Fibroblast of the aortic adventitia (primary cell): ENCODE data around the gene REL. TPM values are rescaled to one million over a fixed set of nuclear protein-coding genes. Genes with fewer than 3 reads are reported as not detected.
"Not testable (repeated sequence)": the region's sequence is repeated elsewhere in the genome, so short reads cannot be mapped to it uniquely, and the experiment has no call there.

Experiments
- DNase-seq: peaks from one replicate; pipeline ENCODE4 v3.0.0-alpha.2; 2010; ENCODE audit warnings: low read depth
- H3K4me3 ChIP-seq: 2 replicates; pipeline ENCODE4 v1.5.1; 2011; ENCODE audit warnings: low read depth, mild to moderate bottlenecking, control low read depth, low read length, moderate library complexity
- total RNA-seq: library from RNA; depleted of rRNA; stranded (reverse); fragments of >200 nt; gene quantifications from 2 replicates; pipeline ENCODE4 v1.2.3, GENCODE V29; 2012; ENCODE audit warnings: low replicate concordance
- TF ChIP-seq, protein P1 (sequence below): IDR thresholded peaks from 2 replicates; pipeline ENCODE4 v1.5.1; 2011; ENCODE audit warnings: mild to moderate bottlenecking, low read length, control low read depth, inconsistent platforms; ENCODE audit not compliant: insufficient read depth

REL gene
- total RNA-seq, 1 donor, result 7.4 TPM

DNA sequence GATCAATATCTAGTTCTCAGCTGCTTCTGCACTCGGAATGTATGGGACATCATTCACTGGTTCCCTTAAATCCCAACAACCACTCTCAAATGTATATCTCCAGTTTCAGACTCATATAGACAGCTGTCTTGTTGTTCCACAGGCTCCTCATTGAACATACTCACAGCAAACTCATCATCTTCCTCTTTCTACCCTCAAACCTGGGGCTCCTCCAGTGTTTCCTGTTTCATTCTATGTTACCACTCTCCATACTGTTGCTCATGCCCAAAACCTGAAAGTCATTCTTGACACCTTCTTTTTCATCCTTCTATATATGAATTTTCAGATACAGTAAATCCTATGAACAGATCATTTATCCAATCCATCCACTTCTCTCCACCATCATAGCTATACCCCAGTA, 18.7 kb upstream of the REL start:
- no peak overlapping the region for H3K4me3 ChIP-seq
- TF ChIP-seq, protein P1, sequence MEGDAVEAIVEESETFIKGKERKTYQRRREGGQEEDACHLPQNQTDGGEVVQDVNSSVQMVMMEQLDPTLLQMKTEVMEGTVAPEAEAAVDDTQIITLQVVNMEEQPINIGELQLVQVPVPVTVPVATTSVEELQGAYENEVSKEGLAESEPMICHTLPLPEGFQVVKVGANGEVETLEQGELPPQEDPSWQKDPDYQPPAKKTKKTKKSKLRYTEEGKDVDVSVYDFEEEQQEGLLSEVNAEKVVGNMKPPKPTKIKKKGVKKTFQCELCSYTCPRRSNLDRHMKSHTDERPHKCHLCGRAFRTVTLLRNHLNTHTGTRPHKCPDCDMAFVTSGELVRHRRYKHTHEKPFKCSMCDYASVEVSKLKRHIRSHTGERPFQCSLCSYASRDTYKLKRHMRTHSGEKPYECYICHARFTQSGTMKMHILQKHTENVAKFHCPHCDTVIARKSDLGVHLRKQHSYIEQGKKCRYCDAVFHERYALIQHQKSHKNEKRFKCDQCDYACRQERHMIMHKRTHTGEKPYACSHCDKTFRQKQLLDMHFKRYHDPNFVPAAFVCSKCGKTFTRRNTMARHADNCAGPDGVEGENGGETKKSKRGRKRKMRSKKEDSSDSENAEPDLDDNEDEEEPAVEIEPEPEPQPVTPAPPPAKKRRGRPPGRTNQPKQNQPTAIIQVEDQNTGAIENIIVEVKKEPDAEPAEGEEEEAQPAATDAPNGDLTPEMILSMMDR, result no peak
- no peak for DNase-seq

DNA sequence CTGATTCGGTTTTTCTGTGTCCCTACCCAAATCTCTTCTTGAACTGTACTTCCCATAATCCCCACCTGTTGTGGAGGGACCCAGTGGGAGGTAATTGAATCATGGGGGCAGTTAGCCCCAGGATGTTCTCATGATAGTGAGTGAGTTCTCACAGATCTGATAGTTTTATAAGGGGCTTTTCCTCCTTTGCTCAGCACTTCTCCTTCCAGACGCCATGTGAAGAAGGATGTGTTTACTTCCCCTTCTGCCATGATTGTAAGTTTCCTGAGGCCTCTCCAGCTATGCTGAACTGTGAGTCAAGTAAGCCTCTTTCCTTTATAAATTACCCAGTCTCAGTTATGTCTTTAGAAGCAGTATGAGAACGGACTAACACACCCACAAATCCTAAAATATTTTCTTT, 16.0 kb upstream of the REL start:
- DNase-seq, H3K4me3 ChIP-seq: not testable (repeated sequence)

DNA sequence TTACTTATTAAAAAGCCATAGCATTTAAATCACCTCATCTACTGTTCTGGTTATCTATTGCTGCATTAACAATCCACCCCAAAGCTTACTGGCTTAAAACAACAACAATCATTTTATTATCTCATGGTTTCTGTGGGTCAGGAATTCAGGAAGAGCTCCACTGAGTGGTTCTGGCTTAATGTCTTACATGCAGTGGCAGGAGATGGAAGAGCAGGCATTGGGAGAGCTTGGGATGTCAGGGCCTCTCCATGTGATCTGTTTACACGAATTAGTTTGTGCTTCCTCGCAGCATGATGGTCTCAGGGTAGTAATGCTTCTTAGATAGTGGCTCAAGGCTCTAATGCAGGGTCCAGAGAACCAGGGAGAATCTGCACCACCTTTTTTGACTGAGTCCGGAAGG, 14.4 kb upstream of the REL start:
- TF ChIP-seq, protein P1, result no peak
- no peak for DNase-seq
- H3K4me3 ChIP-seq, result no peak overlapping the region

DNA sequence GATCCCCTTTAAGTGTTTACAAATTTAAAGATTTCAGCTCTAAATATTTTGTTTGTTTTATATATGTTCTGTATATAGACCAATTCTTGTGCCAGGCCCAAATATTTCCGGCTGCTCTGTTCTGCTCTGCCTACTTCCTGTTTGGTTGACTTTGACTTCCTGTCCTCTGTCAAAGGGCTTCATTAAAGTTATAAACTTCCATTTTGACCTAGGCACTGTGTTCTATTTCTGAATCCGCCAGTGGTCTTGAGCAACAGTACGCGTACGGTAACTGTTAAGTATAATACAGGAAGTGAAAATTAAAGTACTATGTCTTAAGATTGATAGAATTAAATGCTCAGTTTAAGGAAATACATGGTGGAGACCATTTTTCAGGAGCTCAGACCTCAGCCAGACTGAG, 13.5 kb upstream of the REL start:
- TF ChIP-seq, protein P1, result no peak
- no peak overlapping the region for H3K4me3 ChIP-seq
- DNase-seq, result no peak

DNA sequence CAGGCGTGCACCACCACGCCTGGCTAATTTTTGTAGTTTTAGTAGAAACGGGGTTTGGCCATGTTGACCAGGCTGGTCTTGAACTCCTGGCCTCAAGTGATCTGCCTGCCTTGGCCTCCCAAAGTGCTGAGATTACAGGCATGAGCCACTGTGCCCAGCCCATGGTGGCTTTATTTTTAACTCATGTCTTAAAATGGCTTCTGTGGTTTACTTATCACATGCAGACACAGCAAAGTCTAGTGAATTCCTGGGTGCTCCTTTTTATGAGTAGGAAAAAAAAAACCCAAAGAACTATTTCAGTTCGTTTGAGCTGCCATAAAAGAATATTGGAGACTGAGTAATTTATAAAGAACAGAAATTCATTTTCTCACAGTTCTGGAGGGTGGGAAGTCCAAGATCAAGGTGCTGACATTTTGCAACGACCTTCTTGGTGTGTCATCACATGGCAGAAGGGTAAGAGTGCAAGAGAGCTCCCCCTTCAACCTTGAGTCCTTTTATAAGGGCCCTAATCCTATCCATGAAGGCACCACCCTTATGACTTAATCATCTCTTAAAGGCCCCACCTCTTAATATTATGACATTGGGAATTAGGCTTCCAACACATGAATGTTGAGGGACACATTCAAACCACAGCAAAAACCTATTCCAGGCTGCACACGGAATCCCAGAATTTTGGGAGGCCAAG, 12.6 kb upstream of the REL start:
- TF ChIP-seq, protein P1, result no peak
- H3K4me3 ChIP-seq, result no peak overlapping the region
- DNase-seq, result no peak

DNA sequence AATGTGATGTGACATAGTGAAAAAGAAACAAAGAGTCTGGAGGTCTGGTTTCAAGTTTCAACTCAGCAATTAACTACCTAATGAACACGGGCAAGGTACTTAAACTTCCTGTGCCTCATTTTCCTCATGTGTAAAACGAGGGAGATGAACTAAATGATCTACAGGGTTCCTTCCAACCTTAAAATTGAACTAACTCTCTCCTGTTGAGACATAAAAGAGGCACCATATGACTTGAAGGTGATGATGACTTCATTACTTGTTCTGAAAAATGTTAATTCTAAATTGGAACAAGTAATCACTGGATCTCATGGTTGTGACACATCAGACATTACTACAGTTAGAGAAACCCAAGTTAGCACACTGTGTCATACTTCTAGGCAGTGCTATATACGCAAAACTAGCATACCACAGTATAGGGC, 8.9 kb upstream of the REL start:
- DNase-seq, result no peak
- TF ChIP-seq, protein P1, result no peak
- H3K4me3 ChIP-seq, result no peak overlapping the region

DNA sequence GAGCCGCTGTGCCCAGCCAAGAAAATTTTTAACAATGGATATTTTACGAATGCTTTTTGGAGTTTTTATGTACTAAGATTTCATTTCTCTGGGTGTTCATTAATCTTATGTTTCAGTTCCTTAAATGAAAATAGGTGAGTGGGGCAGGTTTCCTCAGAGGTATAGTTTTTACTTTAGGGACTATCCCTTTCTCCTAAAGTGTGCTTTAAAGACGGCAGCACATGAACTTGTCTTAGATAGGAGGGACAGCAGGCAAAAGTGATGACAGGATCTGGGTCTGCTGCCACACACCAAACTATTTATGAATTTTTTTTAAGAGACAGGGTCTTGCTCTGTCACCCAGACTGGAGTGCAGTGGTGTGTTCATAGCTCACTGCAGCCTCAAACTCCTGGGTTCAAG, 8.0 kb upstream of the REL start:
- TF ChIP-seq, protein P1, result no peak
- no peak overlapping the region for H3K4me3 ChIP-seq

More for the DNA sequence above, 8.0 kb upstream of the REL start:
- DNase-seq, result no peak
